SK-N-SH treated with all-trans-retinoic acid at 6 μM for 48 hours (cell line): Measurements from ENCODE around the gene HNRNPUL1.

ENCODE experiments used
- BACH2 ChIP-seq: fragments of 250-450 bp; sonication (Bioruptor Pico); IDR thresholded peaks from 2 replicates; pipeline ENCODE4 v1.9.0; 2021; ENCODE audit warnings: mild to moderate bottlenecking, borderline replicate concordance
- GLIS3 ChIP-seq: fragments of 250-450 bp; sonication (Bioruptor Pico); IDR thresholded peaks from 2 replicates; pipeline ENCODE4 v1.5.0; 2020; ENCODE audit warnings: mild to moderate bottlenecking, moderate library complexity
- ISL1 ChIP-seq: fragments of 250-450 bp; sonication (Bioruptor Pico); IDR thresholded peaks from 2 replicates; pipeline ENCODE4 v2.1.2; 2022; ENCODE audit warnings: mild to moderate bottlenecking, moderate library complexity
- OSR1 ChIP-seq: fragments of 250-450 bp; sonication (Bioruptor Pico); IDR thresholded peaks from 2 replicates; pipeline ENCODE4 v1.8.0; 2022; ENCODE audit warnings: moderate library complexity, mild to moderate bottlenecking, inconsistent platforms
- SNAI2 ChIP-seq: fragments of 250-450 bp; sonication (Bioruptor Pico); IDR thresholded peaks from 2 replicates; pipeline ENCODE4 v1.5.0; 2020; ENCODE audit warnings: mild to moderate bottlenecking, moderate library complexity
- TCF4 ChIP-seq: fragments of 250-450 bp; sonication (Bioruptor Pico); IDR thresholded peaks from 2 replicates; pipeline ENCODE4 v1.8.0; 2021; ENCODE audit warnings: mild to moderate bottlenecking, moderate library complexity, borderline replicate concordance
- TOX ChIP-seq: fragments of 250-450 bp; sonication (Bioruptor Pico); IDR thresholded peaks from 2 replicates; pipeline ENCODE4 v1.8.0; 2021; ENCODE audit warnings: mild to moderate bottlenecking, moderate library complexity, borderline replicate concordance
- ZC3H10 ChIP-seq: fragments of 250-450 bp; sonication (Bioruptor Pico); IDR thresholded peaks from 2 replicates; pipeline ENCODE4 v1.5.1; 2021; ENCODE audit warnings: mild to moderate bottlenecking, moderate library complexity
- ZFP3 ChIP-seq: fragments of 250-450 bp; sonication (Bioruptor Pico); IDR thresholded peaks from 2 replicates; pipeline ENCODE4 v1.5.0; 2020; ENCODE audit warnings: mild to moderate bottlenecking, moderate library complexity
- ZFP30 ChIP-seq: fragments of 450-650 bp; formaldehyde crosslinking; IDR thresholded peaks from 2 replicates; pipeline ENCODE4 v1.5.0; 2022; ENCODE audit warnings: mild to moderate bottlenecking, moderate library complexity
- ZNF565 ChIP-seq: fragments of 450-650 bp; formaldehyde crosslinking; conservative IDR thresholded peaks from 2 replicates; pipeline ENCODE4 v1.5.0; 2020; ENCODE audit warnings: low read depth, mild to moderate bottlenecking, moderate library complexity
- TF ChIP-seq, protein P1 (sequence below): fragments of 250-450 bp; sonication (Bioruptor Pico); IDR thresholded peaks from 2 replicates; pipeline ENCODE4 v1.8.0; 2020; ENCODE audit warnings: mild to moderate bottlenecking, moderate library complexity, borderline replicate concordance
- TF ChIP-seq, protein P2 (sequence below): fragments of 250-450 bp; sonication (Bioruptor Pico); IDR thresholded peaks from 2 replicates; pipeline ENCODE4 v1.5.1; 2020; ENCODE audit warnings: low read depth, mild to moderate bottlenecking, moderate library complexity

DNA sequence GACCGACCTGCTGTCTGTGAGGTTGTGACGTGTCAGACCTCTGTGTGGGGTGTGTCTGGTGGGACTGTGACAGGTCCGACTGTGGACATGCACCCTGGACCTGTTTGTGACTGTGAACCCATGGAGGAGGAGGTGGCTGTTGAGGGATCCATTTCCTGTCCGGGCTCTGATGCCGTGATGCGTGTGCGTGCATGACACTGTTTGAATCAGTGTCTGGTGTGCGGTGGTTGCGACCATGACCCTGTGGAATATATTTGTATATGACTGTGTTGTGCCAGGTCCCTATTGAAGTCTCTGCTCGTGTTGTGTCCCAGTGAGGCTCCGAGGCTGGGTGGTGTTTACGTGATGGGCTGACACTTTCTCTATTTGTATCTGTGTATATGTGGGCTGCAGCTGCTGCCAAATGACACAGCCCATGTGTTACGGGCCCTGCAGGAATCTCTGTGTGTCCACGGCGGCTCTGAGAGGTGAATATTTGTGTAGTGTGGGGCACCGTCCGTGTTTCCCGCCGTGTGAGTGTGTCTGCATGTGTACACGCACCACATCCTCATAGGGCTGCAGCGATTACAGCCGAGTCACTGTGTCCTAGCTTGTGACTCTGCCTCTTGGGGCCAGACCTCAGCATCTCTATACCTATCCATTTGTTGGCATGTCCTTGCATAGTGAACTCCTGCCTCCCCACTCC is 64.1 kb downstream of the HNRNPUL1 start:
- TF ChIP-seq SNAI2 (CRISPR knock-in tag) (no peak), OSR1 (CRISPR knock-in tag) (no peak), ZC3H10 (no peak), ISL1 (CRISPR knock-in tag) (no peak), BACH2 (CRISPR knock-in tag) (no peak), TOX (CRISPR knock-in tag) (no peak), GLIS3 (CRISPR knock-in tag) (no peak), ZFP30 (CRISPR knock-in tag) (no peak), ZNF565 (CRISPR knock-in tag) (no peak), ZFP3 (CRISPR knock-in tag) (no peak), TCF4 (CRISPR knock-in tag) (no peak)
- TF ChIP-seq, protein P1, sequence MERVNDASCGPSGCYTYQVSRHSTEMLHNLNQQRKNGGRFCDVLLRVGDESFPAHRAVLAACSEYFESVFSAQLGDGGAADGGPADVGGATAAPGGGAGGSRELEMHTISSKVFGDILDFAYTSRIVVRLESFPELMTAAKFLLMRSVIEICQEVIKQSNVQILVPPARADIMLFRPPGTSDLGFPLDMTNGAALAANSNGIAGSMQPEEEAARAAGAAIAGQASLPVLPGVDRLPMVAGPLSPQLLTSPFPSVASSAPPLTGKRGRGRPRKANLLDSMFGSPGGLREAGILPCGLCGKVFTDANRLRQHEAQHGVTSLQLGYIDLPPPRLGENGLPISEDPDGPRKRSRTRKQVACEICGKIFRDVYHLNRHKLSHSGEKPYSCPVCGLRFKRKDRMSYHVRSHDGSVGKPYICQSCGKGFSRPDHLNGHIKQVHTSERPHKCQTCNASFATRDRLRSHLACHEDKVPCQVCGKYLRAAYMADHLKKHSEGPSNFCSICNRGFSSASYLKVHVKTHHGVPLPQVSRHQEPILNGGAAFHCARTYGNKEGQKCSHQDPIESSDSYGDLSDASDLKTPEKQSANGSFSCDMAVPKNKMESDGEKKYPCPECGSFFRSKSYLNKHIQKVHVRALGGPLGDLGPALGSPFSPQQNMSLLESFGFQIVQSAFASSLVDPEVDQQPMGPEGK (CRISPR knock-in tag) = no peak
- TF ChIP-seq, protein P2, sequence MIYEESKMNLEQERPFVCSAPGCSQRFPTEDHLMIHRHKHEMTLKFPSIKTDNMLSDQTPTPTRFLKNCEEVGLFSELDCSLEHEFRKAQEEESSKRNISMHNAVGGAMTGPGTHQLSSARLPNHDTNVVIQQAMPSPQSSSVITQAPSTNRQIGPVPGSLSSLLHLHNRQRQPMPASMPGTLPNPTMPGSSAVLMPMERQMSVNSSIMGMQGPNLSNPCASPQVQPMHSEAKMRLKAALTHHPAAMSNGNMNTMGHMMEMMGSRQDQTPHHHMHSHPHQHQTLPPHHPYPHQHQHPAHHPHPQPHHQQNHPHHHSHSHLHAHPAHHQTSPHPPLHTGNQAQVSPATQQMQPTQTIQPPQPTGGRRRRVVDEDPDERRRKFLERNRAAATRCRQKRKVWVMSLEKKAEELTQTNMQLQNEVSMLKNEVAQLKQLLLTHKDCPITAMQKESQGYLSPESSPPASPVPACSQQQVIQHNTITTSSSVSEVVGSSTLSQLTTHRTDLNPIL (CRISPR knock-in tag) = no peak
